ENCODE results near the gene CTDSPL. TPM values are rescaled to one million over a fixed set of nuclear protein-coding genes. Genes with fewer than 3 reads are reported as not detected.

Gene CTDSPL
- total RNA-seq, 1 donor from 2014 or later, result 56.3 TPM

- H3K9me3 ChIP-seq (replicated peaks), result no peaks in the 10 kb centered on the region
- H3K27ac ChIP-seq (replicated peaks), result no peak overlapping the region
- H3K27me3 ChIP-seq (ENCODE audit: low read depth), result no peaks in the 10 kb centered on the region
- intact Hi-C loops (cut with micrococcal nuclease), result no loop called here
- no peak for DNase-seq
- no peak for TF ChIP-seq CTCF (IDR thresholded peaks at IDR 0.05; ENCODE audit: borderline replicate concordance)
- no peaks in the 10 kb centered on the region for H3K36me3 ChIP-seq
- H3K4me1 ChIP-seq, result peaks cover 38% of the 10 kb centered on the region
- no peak overlapping the region for H3K4me3 ChIP-seq
These were observed 134.3 kb downstream of the CTDSPL start for GRCh38 chr3:37995652-37996641.

GRCh38 chr3:37996785-37997301, 135.2 kb downstream of the CTDSPL start:
- no peaks in the 10 kb centered on the region for H3K36me3 ChIP-seq

GRCh38 chr3:37997342-37997741, 135.7 kb downstream of the CTDSPL start:
- no peaks in the 10 kb centered on the region for H3K9me3 ChIP-seq (replicated peaks)
- H3K36me3 ChIP-seq, result no peaks in the 10 kb centered on the region
- no peak for DNase-seq
- no peak overlapping the region for H3K27ac ChIP-seq (replicated peaks)
- no peak for TF ChIP-seq CTCF (IDR thresholded peaks at IDR 0.05; ENCODE audit: borderline replicate concordance)
- H3K4me3 ChIP-seq, result no peak overlapping the region
- intact Hi-C loops (cut with micrococcal nuclease), result no loop called here
- peaks cover 42% of the 10 kb centered on the region for H3K4me1 ChIP-seq
- H3K27me3 ChIP-seq (ENCODE audit: low read depth), result no peaks in the 10 kb centered on the region

More at GRCh38 chr3:37996785-37997301, 135.2 kb downstream of the CTDSPL start:
- DNase-seq, result peak; percentile 58
- Histone ChIP-seq H3K27me3 (ENCODE audit: low read depth) (no peaks in the 10 kb centered on the region), H3K4me3 (no peak overlapping the region), H3K4me1 (peaks cover 42% of the 10 kb centered on the region), H3K27ac (replicated peaks) (no peak overlapping the region), H3K9me3 (replicated peaks) (no peaks in the 10 kb centered on the region)
- intact Hi-C loops (cut with micrococcal nuclease), result no loop called here
- peak; percentile 88 for TF ChIP-seq CTCF (IDR thresholded peaks at IDR 0.05; ENCODE audit: borderline replicate concordance)

- Histone ChIP-seq H3K4me3 (peak overlapping the region; percentile 69), H3K36me3 (no peaks in the 10 kb centered on the region), H3K4me1 (peaks cover 44% of the 10 kb centered on the region), H3K27ac (replicated peaks) (peak overlapping the region; percentile 93), H3K27me3 (ENCODE audit: low read depth) (no peaks in the 10 kb centered on the region), H3K9me3 (replicated peaks) (no peaks in the 10 kb centered on the region)
- DNase-seq, result no peak
- TF ChIP-seq CTCF (IDR thresholded peaks at IDR 0.05; ENCODE audit: borderline replicate concordance), result no peak
- intact Hi-C loops (cut with micrococcal nuclease), result no loop called here
These were observed 136.2 kb downstream of the CTDSPL start for GRCh38 chr3:37997791-37998370.

- no peaks in the 10 kb centered on the region for H3K36me3 ChIP-seq
- no peak overlapping the region for H3K4me3 ChIP-seq
- peaks cover 43% of the 10 kb centered on the region for H3K4me1 ChIP-seq
- no peak for DNase-seq
- intact Hi-C loops (cut with micrococcal nuclease), result no loop called here
- no peaks in the 10 kb centered on the region for H3K9me3 ChIP-seq (replicated peaks)
- H3K27me3 ChIP-seq (ENCODE audit: low read depth), result no peaks in the 10 kb centered on the region
- no peak for TF ChIP-seq CTCF (IDR thresholded peaks at IDR 0.05; ENCODE audit: borderline replicate concordance)
- H3K27ac ChIP-seq (replicated peaks), result no peak overlapping the region
These were observed 138.2 kb downstream of the CTDSPL start for GRCh38 chr3:37999836-38000235.

Data from left ventricle myocardium inferior (tissue), 1 donor.